SW 1271 (cell line): ENCODE results near the gene ZNF521.

Experiments used
- DNase-seq, 2 experiments: peaks; one replicate each; lab custom pipeline; 2025; lab: John Stamatoyannopoulos, UW

Gene ZNF521

DNA sequence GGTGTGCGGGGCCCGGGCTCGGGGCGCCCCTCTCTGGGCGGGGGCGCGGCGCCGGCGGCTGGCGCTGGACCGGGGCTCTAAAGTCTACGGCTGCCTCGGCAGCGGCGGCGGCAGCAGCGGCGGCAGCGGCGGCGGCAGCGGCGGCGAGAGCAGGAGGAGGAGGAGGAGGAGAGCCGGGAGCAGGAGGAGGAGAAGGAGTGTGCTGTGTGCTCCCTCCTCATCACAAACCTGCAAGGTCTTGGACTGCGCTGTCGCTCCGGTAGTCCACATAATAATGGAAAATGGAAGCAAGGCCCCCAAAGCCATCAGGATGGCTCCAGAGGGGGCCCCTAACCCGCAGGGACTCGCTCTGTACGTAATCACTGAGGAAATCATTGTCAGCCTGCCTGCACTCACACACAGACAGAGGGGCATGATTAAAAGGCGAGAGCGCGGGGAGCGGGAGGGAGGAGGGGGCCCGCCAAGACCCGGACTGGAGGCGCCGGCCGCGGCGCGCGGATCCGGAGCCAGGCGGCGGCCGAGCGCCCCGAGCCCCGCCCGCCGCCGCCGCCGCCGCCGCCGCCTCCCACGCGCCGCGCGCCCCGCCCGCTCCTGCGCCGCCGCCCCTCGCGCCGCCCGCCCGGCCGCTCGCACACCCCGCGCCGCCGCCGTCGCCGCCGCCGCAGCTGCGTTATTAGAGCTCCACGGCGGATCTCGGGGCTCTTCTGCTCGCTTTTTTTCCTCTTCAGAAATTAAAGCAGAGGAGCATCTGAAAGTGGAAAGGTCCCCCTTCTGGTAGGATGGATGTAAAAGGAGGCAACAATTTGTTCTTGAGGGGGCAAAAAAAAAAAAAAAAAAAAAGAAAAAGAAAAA is at the start of gene ZNF521:
TSS of gene ZNF521 (minus strand) at position 390 of the 852 bp plus-strand sequence. CDS start 1,220 bp downstream, outside the sequence.
- peak; percentile 28 to 56 for DNase-seq

DNA sequence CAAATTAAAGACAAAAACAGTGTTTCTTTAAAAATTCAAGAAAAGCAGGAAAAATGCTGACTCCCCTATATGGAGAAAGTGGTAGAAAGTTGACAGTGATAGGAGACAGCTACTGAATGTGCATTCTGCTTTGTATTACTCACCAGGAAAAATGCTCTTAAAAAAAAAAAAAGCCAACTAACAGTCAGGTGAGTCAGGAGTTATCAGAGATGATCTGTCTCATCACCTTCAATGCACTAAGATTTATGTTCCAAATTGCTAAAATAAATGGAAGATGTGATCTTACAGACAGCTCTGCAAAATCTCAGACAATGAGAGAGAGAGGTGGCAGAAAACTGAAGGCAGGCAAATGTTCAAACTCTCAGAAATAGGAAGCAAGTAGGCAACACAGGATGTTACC is 47.6 kb upstream of the ZNF521 start:
- peak; percentile 12 to 22 for DNase-seq

DNA sequence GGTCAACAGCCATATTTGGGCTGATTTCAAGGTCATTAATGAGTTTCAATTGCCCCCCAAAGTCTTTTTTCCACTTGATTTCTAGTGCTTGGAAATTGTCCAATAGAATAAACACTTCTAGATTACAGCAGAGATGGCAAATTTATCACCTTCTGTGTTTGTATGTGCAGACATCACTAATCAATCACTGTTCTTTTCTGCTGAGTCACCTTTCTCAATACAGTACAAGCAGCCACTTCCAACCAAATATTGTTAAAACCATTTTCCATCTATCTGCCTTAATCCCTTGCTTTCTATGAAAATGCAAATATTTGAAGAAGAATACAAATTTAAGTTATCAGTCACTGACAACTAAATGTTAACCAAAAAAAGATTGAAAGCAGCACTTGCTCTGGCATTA is 40.2 kb upstream of the ZNF521 start:
- no peak for DNase-seq

DNA sequence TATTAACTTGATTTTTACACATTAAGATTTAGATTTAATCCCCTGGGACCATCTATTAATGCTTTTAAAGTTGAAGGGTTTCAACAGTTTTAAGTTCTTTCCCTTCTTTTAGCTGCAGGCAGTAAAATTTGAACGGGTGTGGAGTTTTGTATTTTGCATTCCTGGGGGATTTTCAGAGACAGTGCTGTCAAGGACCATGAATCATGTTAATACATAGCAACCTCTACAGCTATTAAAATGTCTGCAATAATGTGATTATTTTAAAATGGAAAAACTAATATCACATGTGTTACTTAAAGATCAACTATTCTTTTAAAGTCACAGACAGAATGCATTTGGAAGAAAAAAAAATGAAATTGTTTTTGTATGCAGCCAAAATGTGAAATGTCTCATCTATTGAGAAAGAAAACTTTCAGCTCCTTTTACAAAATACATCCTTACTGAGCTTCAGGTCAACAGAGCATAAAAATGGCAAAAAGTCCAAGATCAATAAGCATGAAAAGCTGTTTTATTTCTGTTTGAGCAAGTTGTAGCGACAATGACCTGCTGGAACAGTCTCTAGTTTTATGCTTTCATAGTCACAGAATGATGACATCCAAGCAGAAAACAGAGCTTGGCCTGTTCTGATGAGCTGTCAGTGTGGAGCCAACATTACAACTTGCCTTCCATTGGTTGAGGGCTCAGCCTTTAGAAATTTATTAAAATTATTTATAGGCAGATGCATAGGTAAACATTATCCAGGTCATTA is 21.6 kb upstream of the ZNF521 start:
- DNase-seq = no peak

DNA sequence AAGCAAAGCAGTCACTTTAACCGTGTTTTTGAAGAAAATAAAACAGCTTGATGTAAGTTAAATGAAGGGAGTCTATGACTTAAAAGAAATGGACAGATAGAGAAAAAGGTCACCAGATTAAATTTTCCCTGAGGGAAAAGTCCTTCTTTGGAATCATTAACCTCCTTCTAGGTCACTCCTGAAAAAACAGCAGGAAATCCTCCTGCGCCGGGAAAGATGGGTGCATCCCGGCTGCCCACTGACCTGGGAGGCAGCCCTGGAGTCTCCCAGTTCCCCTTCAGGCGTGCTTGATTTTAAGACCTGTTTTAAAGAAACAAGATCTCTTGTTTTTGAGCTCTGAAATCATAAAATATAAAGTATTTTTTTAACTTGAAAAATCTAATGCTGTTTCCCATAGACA is 18.4 kb upstream of the ZNF521 start:
- DNase-seq = no peak

DNA sequence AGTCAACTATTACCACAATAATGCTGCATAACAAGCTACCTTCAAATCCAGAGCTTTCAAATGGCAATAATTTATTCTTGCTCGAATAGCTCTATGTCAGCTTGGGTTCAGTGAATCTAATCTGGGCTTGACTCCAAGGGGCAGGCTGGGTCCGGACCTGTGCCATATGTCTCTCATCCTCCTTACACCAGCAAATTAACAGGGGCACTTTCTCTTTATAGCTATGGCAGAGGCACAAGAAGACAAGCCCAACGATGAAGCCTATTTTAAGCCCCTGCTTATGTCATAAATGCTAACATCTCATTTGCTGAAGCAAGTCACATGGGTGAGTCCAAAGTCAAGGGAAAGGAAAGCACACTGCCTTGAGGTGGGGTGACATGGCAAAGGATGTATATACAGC is 13.3 kb upstream of the ZNF521 start:
- DNase-seq = no peak

DNA sequence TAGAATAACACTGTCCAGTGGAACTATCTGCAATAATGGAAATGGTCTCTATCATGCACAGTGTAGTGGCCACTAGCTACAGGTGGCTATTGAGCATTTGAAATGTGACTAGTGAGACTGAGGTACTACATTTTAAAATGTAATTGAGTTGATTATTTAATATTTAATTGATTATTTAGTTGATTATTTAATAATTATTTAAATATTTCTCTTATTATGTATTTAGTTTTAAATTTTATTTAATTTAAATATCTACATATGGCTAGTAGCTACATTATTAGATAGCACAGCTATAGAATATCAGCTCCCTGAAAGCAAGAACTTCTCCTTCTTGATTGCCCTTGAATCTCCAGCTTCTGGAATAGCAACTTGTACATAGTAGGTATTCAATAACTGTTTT is 12.8 kb upstream of the ZNF521 start:
- no peak for DNase-seq

DNA sequence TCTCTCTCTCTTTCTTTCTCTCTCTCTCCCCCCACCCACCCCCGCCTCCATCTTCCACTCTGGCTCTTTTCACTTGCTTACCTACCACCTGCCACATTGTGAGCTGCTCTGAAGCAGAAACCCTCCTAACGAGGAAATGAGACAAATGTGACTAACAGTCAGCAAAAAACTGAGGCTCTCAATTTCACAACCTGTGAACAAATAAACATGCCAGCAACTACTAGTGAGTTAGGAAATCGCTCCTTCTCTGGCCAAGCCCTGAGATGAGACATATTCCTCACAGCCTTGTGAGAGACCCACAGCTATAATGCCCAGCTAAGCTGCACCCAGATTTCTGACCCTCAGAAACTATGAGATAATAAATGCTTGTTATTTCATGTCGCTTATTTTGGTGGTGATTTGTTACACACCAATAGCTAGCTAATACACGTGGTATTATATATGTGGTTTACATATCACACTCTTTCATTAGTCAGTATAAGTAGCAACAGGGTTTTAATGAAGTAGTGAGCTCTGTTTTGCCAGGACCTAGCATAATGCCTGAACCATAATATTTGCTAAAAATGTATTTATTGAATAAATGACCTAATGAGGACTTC is 8.4 kb upstream of the ZNF521 start:
- DNase-seq = no peak

DNA sequence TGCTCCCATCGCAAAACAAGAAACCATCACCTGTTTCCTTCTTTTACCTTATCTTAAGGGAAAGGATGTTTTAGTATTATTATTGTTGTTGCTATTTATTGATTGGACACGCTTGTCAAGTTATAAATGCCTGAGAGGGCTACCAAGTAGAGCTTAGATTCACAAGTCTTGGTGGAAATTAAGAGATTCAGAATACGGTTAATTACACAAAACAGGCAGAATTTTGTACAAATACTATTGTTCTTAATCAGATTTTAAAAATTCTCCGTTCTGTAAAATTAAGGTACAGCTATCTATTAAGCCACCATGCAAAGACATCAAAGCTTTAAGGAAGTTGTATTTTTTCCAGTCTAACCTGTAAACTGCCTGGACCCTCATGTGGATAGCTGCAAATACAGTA is 1.1 kb upstream of the ZNF521 start:
- no peak for DNase-seq

DNA sequence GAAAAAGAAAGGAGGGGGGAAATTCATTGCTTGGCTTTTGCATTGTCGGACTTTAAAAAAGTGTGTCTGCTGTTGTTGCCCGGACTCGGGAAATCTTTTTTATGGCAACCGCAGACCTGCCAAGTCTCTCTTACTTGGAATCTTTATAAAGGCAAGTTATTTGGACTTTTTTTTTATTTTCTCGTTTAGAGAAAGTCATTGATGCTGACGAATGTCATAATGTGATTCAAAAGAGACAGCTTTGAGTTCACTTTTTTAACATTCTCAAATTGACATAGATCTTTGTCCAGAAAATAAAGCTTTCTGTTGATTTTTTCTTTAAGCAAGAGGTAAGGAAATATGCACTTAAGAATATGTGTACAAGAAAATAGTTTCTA is 651 bp upstream of the ZNF521 start:
- no peak for DNase-seq

DNA sequence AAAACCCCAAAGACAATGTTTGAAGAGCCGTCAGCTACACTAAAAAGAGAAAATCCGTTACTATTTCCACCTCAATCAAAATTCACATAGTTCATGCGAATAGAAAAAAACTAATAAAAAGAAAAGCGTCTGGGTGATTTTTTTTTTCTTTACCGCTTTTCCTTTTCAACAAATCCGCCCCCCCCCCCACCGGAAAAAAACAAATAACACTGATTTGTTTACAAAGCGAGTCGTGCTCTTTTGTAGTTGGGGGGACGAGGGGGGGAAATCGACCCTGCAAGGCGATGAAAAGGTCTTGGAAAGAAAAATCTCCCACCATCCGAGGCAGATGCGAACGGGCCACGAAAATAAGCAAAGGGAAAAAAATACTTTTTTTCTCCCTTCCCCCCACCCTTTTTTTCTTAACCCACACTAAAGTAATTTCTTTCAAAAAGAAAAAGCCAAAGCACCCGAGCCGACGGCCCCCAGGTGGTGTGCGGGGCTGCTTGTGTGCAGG is 638 bp downstream of the ZNF521 start:
- DNase-seq = no peak

DNA sequence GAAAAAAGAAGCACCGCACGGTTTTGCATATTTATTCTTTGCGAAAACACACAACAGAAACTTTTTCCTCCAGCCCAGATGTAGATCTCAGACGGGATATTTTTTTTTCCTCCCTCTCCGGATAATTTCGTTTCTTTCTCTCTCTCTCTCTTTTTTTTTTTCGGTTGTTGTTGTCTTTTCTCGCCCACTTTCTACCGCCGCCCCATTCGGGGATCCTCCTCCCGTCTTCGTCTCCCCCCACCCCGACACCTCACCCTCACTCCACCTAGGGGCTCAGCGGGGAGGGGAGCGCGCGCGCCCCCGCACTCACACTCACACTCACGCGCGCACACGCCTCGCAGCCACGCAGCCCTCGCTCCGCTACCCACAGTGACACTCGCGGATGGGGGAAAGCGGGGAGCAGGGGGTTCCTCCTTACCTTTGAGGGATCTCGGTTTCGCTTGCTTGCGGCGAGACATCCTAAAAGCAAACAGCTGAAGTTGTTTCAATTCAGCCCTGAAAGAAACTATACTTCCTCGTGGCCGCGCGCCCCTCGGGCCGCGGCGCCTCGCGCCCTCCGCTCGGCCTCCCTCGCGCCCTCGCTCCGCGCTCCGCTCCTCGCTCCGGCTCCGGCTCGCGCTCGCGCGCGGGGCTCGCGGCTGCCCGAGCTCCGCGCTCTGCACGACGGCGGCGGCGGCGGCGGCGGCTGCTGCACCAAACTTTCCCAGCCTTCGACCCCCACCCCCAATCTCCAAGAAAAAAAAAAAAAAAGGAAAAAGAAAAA is 1.3 kb downstream of the ZNF521 start:
- no peak for DNase-seq

DNA sequence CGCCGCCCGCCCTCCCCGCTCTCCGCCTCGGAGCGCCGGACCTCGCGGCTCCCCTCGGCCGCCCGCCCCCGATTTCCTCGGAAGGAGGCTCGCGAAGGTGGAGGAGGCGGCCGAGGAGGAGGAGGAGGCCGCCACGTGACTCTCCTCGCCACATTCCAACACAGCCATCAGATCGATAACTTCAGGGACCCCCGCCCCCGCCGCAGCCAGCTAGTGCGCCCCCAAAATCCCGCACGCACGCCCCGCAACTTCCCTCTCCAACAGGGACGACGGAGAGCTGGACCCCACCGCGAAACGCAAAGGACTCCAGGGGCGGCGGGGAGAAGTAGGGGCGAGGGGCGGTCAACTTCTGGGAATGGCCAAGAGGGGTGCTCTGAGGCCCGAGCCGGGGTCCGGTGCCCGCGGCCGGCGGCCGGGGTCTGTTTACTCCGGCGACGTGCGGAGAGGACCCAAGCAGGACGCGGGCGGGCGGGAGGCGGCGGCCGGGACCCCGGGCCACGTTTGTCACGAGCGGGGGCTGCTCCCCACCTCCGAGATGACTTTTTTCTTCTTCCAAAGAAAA is 2.0 kb downstream of the ZNF521 start:
- DNase-seq = no peak

DNA sequence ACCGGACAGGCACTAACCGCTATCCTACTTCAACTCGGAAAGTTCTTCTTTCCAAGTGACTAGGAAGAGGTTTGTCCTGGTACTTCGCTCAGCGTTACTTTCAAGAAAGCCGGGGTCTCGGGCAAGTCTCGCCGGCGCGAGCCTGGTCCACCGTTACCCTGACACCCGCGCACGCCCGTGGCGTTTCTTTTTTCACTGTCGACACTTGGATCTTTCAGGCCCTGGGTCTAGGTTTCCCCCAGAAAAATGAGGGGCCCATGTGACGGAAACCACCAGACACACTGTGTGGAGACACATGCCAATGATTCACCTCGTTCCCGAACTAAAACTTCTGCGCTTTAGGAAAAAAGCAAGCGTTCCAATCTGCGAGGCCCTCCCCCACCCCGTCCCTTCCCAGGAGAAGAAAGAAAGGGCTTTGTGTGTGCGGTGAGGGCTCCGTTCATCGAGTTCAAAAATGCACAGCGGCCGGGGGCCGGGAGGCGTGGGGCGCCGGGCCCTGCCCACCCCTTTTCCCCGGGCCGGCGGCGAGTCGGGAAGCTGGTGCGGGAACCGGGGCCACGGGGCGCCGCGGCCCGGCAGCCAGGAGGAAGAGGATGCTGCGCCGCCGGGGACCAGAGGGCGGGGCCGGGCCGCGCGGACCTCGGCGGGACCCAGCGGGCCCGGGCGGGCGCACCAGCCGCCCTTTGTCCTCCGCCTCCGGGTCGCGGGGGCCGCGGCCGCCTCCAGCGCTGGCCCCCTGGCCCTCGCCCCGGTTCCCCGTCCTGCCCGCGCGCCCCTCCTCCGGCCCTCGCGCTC is 2.6 kb downstream of the ZNF521 start:
- DNase-seq = no peak

DNA sequence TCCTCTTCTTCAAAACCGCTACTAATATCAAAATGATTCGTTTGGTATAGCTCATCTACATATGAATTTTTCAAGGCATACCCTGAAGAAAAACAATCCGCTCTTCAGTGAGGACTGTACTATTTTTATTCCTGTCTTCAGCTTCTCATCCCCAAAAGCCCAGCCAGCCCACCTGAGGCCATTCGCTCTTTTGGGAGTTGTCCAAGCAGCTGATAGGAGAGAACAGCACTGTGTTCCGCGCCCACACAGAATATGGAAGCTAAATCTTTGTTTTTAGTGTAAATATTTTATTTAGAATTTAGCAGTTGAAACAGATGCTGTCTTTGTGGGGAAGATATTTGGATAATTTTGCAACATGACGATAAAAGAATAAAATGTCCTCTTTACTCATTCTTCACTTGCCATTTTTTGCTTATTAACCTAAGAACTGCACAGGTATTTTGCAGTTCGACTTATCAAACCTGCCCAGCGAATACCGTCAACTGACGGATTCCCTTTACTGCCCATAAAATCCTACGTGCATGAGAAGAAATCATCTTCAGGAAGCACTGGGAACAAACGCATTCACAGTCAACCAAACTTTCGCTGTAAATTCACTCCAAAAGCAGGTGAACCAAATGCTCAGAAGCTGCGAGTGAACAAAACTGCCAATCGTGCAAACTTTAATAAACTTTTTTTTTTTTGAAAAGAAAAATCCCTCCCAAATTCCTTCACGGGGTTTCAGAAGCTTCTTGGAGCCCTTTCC is 3.4 kb downstream of the ZNF521 start:
- no peak for DNase-seq

DNA sequence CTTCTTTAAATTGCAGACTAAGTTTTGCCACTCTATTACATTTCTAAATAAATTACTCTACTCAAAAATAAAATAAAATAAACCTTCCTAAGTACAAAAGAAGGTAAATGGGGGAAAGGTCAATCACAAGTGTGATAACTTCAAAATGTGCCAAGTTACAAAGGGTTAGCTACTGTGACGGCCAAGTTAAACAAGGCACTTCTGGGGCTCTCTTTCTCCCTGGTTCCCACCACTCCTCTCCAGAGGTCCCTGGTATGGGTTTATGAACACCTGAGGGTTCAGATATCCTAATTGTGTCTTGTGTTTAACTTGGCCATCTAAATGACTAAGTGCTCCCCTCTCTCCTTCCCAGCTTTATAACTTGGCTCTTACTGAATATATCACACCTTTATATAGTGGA is 5.4 kb downstream of the ZNF521 start:
- no peak for DNase-seq

DNA sequence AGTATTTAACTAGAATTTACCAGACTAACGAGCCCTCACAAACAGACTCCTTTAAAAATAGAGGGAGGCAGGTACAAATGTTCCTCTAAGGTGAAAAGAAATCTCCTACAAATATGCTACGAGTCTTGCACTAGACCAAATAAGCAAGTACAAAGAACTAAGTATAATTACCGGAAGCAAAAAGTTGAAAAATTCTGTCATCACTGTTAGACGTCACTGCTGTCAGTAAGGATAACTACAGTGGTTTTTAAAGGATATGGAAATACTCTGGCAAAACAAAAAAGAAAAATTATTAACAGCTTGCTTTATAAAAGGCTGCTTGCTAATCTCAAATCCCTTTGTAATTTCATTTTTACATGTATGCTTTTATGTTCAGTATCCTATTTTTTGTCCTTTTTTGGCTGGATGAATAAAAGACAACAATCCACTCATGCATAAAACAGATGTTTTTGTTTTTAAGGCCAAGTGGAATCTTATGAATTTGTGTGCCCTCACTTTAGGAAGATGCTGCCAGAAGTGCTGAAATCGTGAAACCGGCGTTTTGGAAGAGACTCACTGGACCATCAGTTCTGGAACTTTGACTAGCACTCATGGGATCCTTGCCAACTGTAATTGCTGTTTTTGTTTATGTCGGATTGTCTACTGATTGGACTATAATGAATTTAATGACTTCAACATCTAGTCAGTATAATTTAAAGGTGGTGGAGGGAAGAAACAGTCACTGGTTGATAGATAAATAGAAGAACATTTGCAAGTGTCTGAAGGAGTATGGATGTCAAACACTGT is 6.7 kb downstream of the ZNF521 start:
- DNase-seq = no peak

DNA sequence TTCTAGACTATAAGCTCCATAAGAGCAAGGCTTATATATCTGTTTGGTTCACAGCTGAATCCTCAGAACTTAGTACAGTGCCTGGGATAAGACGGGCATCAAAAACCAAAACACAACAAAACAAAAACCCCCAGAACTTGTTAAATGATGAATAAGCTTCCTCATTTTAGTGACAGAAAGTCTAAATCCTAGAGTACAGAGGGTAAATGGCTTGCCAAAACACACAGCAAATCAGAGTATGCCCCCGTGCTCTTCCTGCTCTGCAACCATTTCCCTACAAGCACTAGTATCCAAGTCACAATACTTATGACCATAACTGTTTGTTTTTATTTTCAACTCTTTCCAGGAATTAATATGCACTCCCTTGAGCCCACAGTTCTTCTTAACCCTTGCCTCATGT is 10.1 kb downstream of the ZNF521 start:
- DNase-seq = no peak

DNA sequence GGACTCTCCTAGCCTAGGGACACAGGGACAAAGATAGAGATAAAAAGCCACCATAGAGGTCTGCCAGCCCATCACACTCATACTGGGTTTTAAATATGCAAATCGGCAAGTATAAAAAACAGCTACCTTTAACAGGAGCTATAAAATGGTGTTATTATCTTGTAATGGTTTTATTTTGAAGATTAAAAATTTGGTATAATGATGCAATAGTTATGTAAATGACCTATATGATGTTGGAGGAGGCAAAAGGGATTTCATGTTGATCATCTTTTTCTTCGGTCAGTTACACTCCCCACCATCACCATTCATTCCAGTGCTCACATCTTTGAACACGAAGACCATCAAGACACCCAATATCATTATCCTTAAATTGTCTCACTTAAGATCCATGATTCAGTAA is 11.2 kb downstream of the ZNF521 start:
- DNase-seq = no peak
